Measurements from ENCODE around the gene SUPT4H1. TPM values are rescaled to one million over a fixed set of nuclear protein-coding genes. Genes with fewer than 3 reads are reported as not detected.
A peak's percentile ranks its signal among the peaks of the same experiment; 100 is the strongest.

Gene SUPT4H1
- total and polyA plus RNA-seq, 9 of the 15 experiments (the other 6 are each of a cell fraction or from before 2014, with no cell fraction given): 62.1 to 320 (median 117) TPM

DNA sequence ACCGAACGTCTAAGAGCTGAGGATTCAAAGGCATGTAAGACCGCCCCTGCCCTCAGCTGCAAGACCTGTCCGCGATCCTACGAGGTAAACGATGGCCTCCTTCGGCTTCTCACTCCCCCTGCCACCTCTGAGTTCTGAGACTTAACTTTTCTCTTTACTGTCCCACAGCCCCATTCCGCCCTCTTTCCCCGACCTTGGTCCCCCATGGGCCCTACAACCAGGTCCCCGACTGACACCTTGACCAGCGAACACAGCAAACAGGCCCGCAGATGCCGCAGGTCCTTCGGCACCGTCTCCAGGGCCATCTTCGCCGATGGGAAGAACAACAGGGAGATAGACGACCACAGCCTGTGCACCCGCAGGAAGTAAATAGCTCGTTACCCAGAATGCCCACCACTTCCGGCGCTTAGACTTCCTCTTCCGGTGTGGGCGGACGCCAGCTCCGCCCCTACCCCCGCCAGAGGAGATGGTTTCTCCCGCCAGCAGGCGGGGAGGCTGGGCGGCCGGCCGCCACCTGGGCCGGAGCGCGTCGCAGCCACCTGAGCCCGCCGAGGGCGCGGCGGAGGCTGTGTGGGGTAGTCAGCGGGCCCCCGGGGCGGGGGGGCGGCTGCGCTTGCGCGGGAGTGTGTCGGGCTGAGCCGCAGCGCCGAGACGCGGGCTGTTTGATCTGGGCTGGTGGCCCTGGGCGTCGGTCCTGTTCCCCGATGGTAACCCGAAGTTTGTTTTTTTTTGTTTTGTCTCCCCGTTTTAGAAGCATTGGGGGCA is at the start of gene SUPT4H1 (continued):
- TF ChIP-seq RBBP5 (IDR thresholded peaks at IDR 0.05; ENCODE audit: borderline replicate concordance, insufficient read depth, low read length, poor library complexity, severe bottlenecking) (peak; percentile 75), DDX20 (tag; IDR thresholded peaks at IDR 0.05; ENCODE audit: low read depth) (no peak), POLR2AphosphoS2 (IDR thresholded peaks at IDR 0.05; ENCODE audit: low read length) (peak; percentile 39; the same call in 1 of the 2 replicates), YBX1 (IDR thresholded peaks at IDR 0.05) (no peak), ZNF431 (CRISPR knock-in tag; IDR thresholded peaks at IDR 0.05) (no peak), ERF (CRISPR knock-in tag; IDR thresholded peaks at IDR 0.05) (no peak), ZNF347 (CRISPR knock-in tag; IDR thresholded peaks at IDR 0.05; ENCODE audit: low read depth) (no peak), ZNF224 (CRISPR knock-in tag; IDR thresholded peaks at IDR 0.05) (no peak), SRSF9 (IDR thresholded peaks at IDR 0.05; ENCODE audit: borderline replicate concordance, low read depth, low read length) (no peak), RBM15 (IDR thresholded peaks at IDR 0.05; ENCODE audit: insufficient read depth, low read length) (no peak), ZNF3 (CRISPR knock-in tag; IDR thresholded peaks at IDR 0.05) (no peak), IRF2 (CRISPR knock-in tag; IDR thresholded peaks at IDR 0.05) (no peak), MTA3 (IDR thresholded peaks at IDR 0.05; ENCODE audit: borderline replicate concordance) (no peak; the same call in 1 of the 2 replicates), ZNF75A (CRISPR knock-in tag; IDR thresholded peaks at IDR 0.05) (no peak), FOXA3 (CRISPR knock-in tag; conservative IDR thresholded peaks at IDR 0.05 in 1 of 2, IDR thresholded peaks at IDR 0.05 in 1 of 2) (peak in 1 of 2 experiments; percentile 25; a peak in 1 of 4 replicates)
- TF ChIP-seq, protein P1, sequence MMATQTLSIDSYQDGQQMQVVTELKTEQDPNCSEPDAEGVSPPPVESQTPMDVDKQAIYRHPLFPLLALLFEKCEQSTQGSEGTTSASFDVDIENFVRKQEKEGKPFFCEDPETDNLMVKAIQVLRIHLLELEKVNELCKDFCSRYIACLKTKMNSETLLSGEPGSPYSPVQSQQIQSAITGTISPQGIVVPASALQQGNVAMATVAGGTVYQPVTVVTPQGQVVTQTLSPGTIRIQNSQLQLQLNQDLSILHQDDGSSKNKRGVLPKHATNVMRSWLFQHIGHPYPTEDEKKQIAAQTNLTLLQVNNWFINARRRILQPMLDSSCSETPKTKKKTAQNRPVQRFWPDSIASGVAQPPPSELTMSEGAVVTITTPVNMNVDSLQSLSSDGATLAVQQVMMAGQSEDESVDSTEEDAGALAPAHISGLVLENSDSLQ (IDR thresholded peaks at IDR 0.05): peak; percentile 68
- TF ChIP-seq, protein P2, sequence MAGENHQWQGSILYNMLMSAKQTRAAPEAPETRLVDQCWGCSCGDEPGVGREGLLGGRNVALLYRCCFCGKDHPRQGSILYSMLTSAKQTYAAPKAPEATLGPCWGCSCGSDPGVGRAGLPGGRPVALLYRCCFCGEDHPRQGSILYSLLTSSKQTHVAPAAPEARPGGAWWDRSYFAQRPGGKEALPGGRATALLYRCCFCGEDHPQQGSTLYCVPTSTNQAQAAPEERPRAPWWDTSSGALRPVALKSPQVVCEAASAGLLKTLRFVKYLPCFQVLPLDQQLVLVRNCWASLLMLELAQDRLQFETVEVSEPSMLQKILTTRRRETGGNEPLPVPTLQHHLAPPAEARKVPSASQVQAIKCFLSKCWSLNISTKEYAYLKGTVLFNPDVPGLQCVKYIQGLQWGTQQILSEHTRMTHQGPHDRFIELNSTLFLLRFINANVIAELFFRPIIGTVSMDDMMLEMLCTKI (IDR thresholded peaks at IDR 0.05; ENCODE audit: partially characterized antibody): no peak
- TF ChIP-seq, protein P3, sequence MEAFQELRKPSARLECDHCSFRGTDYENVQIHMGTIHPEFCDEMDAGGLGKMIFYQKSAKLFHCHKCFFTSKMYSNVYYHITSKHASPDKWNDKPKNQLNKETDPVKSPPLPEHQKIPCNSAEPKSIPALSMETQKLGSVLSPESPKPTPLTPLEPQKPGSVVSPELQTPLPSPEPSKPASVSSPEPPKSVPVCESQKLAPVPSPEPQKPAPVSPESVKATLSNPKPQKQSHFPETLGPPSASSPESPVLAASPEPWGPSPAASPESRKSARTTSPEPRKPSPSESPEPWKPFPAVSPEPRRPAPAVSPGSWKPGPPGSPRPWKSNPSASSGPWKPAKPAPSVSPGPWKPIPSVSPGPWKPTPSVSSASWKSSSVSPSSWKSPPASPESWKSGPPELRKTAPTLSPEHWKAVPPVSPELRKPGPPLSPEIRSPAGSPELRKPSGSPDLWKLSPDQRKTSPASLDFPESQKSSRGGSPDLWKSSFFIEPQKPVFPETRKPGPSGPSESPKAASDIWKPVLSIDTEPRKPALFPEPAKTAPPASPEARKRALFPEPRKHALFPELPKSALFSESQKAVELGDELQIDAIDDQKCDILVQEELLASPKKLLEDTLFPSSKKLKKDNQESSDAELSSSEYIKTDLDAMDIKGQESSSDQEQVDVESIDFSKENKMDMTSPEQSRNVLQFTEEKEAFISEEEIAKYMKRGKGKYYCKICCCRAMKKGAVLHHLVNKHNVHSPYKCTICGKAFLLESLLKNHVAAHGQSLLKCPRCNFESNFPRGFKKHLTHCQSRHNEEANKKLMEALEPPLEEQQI (IDR thresholded peaks at IDR 0.05): no peak
- TF ChIP-seq, protein P4, sequence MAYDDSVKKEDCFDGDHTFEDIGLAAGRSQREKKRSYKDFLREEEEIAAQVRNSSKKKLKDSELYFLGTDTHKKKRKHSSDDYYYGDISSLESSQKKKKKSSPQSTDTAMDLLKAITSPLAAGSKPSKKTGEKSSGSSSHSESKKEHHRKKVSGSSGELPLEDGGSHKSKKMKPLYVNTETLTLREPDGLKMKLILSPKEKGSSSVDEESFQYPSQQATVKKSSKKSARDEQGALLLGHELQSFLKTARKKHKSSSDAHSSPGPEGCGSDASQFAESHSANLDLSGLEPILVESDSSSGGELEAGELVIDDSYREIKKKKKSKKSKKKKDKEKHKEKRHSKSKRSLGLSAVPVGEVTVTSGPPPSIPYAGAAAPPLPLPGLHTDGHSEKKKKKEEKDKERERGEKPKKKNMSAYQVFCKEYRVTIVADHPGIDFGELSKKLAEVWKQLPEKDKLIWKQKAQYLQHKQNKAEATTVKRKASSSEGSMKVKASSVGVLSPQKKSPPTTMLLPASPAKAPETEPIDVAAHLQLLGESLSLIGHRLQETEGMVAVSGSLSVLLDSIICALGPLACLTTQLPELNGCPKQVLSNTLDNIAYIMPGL (CRISPR knock-in tag; IDR thresholded peaks at IDR 0.05): no peak
